Measurements from ENCODE around the gene YIPF5.

Gene YIPF5

DNA sequence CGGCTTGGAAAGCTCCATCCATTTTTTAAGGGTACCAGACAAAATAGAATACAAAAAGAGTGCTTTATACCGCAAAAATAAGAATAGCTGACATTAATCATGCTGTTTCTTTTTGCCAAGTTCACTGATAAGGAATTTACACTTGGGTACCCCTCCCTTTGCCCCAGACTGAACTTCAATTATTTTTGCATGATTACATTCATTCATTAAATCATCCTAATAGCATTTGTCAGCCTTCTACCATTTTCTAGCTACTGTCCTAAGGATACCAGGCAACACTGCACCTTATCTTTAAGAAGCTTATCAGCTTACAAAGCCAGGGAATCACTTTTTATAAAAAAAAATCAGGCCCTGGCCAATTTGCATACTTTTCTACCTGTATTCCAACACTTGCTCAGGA is 48.4 kb downstream of the YIPF5 start:
- DNase-seq: no peak

DNA sequence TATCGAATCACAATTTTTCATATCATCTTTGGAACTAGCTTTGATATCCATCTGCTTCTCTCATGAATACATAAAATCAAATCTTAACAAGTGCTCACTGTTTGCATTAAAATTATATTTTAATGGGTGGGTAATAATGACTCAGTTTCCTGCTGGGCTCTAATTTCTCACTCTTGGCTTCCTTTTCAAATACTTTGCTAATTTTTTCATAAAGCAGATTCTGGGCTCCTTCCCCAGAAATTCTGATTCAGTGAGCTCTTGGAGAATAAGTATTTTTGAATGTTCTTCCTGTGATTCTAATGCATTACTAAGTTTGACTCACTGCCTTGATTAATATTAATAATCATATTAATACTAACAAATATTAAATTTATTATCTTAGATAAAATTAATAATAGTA is 48.9 kb downstream of the YIPF5 start:
- DNase-seq: no peak

DNA sequence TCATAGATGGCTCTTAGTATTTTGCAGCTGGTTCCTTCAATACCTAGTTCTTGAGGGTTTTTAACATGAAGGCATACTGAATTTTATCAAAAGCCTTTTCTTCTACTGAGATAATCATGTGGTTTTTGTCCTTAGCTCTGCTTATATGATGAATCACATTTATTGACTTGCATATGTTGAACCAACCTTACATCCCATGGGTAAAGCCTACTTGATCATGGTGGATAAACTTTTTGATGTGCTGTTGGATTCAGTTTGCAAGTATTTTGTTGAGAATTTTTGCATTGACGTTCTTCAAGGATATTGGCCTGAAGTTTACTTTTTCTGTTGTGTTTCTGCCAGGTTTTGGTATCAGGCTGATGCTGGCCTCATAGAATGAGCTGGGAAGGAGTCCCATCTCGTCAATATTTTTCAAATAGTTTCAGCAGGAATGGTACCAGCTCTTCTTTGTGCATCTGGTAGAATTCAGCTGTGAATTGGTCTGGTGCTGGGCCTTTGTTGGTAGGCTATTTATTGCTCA is 49.7 kb downstream of the YIPF5 start:
- DNase-seq: no peak

DNA sequence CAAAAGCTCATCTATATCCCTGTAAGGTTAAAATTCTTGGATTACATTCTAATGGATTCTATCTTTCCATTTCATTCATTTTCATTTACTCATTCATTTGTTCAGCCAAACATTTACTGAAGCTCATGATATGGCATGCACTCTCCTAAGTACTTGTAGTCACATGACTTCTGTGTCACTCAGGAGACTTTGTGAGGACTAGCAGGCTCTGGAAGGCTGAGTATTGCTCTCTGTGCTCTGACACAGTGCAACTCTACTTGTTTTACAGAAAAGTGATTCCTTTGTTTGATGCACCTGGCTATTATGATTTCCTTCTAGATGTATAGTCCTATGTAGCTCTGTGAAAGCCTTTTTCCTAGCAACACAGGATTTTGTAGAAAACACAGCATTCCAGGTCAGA is 53.0 kb downstream of the YIPF5 start:
- no peak for DNase-seq

DNA sequence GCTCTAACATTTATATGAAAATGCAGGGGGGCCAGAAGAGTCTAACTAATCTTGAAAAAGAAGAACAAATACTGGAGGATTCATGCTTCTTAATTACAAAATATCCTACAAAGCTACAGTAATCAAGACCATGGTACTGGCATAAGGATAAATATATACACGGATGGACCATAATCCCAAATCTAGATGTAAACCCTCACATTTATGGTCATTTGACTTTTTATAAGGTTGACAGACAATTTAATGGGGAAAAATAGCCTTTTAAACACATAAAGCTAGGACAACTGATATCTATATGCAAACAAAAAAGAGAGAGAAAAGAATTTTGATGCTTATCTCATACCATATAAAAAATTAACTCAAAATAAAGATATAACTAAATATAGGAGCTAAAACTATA is 55.9 kb downstream of the YIPF5 start:
- DNase-seq: no peak

Data from stimulated activated CD4-positive, alpha-beta T cell treated with anti-CD3 and anti-CD28 coated beads, Interleukin-4, amount 100 ng/mL, for 1 hour (primary cell).